ENCODE results near the gene ENKUR.

Gene ENKUR

DNA sequence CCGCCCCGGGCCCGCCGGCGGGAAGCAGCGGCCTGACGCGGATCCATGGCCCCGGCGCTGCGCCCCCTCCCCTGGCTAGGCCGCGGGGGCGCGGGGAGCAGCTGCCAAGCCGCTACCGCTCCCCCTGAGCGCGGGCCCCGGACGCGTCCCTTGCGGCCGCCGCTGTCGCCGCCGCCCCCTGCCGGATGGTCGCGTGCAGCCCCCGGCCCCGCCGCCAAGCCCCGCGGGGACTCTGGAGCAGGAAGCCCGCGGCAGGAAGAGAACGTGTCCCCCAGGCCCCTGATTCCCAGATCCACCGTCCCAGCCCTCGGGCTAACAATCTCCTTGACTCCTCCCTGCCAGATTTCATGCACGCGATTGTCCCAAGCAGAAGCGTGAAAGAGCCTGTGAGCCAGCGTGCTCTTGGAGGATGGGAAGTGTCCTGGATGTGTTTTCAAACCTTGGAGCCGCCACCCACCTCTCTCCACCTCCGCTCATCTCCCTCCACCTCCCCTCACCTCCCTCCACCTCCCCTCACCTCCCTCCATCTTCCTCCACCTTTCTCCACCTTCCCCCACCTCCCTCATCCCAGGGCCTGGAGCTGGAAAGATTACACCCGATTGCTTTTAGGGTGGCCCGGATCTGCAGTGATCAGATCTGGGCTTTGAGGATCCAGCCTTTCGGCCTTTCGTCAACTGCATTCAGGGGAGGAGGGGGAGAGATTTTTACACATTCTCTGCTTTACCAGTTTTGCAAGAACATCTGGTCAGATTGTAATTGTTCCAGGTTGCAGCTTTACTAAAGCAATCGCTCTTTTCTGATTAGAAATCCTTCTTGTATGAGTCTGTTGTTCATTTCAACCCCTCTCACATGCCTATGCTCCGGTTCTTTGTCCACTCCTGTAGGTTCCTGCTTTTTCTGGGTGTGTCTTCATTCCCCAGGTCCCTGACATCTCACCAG, 63.0 kb downstream of the ENKUR start:
- ATAC-seq (peak; percentile 57), DNase-seq (peak; percentile 57)
- H3K9me3 Mint-ChIP-seq, result no peaks in the 10 kb centered on the region
- peak overlapping the region; percentile 76 for H3K4me3 Mint-ChIP-seq
- H3K36me3 Mint-ChIP-seq (ENCODE audit: low read depth), result no peaks in the 10 kb centered on the region
- peaks cover 19% of the 10 kb centered on the region for H3K4me1 Mint-ChIP-seq
- H3K27me3 Mint-ChIP-seq, result peaks cover 2% of the 10 kb centered on the region
- H3K27ac Mint-ChIP-seq, result peak overlapping the region; percentile 86

GRCh38 chr10:24952143-24952706, 63.7 kb downstream of the ENKUR start, which contains the start of gene PRTFDC1:
Gene PRTFDC1 (minus strand): TSS chr10:24952606. CDS start chr10:24952575, 31 bp downstream.
- peak within 1 kb of the TSS; percentile 86 for H3K27ac Mint-ChIP-seq
- peak within 1 kb of the TSS; percentile 76 for H3K4me3 Mint-ChIP-seq

GRCh38 chr10:24951201-24952142, 64.5 kb downstream of the ENKUR start:
- DNase-seq (peak; percentile 30), ATAC-seq (peak; percentile 16)
- Mint-ChIP-seq H3K36me3 (ENCODE audit: low read depth) (no peaks in the 10 kb centered on the region), H3K27ac (peak overlapping the region; percentile 73), H3K4me3 (peak overlapping the region; percentile 63), H3K9me3 (no peaks in the 10 kb centered on the region), H3K27me3 (peaks cover 2% of the 10 kb centered on the region), H3K4me1 (peaks cover 28% of the 10 kb centered on the region)

More at GRCh38 chr10:24952143-24952706, 63.7 kb downstream of the ENKUR start, which contains the start of gene PRTFDC1:
- ATAC-seq, result peak; percentile 13
- Mint-ChIP-seq H3K36me3 (ENCODE audit: low read depth) (no peaks in the 10 kb centered on the region), H3K4me1 (peaks cover 27% of the 10 kb centered on the region), H3K9me3 (no peaks in the 10 kb centered on the region), H3K27me3 (peaks cover 2% of the 10 kb centered on the region)
- DNase-seq, result peak; percentile 44

- no peaks in the 10 kb centered on the region for H3K36me3 Mint-ChIP-seq (ENCODE audit: low read depth)
- no peaks in the 10 kb centered on the region for H3K9me3 Mint-ChIP-seq
- H3K4me1 Mint-ChIP-seq, result peaks cover 28% of the 10 kb centered on the region
- ATAC-seq (no peak), DNase-seq (no peak)
- H3K4me3 Mint-ChIP-seq, result no peak overlapping the region
- peaks cover 2% of the 10 kb centered on the region for H3K27me3 Mint-ChIP-seq
- no peak overlapping the region for H3K27ac Mint-ChIP-seq
Observed at GRCh38 chr10:24950439-24950838, 65.5 kb downstream of the ENKUR start.

DNA sequence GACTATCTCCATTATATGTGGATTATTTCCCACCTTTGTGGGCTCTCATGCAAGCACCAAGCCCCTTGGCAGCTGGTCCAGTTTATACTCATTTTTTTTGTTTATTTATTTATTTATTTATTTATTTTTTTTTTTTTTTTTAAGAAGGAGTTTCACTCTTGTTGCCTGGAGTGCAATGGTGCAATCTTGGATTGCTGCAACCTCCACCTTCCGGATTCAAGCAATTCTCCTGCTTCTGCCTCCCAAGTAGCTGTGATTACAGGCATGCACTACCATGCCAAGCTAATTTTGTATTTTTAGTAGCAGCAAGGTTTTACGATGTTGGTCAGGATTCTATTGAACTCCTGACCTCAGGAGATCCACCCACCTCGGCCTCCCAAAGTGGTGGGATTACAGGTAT, 66.3 kb downstream of the ENKUR start:
- DNase-seq (no peak), ATAC-seq (no peak)
- H3K27me3 Mint-ChIP-seq, result peaks cover 2% of the 10 kb centered on the region
- no peaks in the 10 kb centered on the region for H3K9me3 Mint-ChIP-seq
- peaks cover 30% of the 10 kb centered on the region for H3K4me1 Mint-ChIP-seq
- no peaks in the 10 kb centered on the region for H3K36me3 Mint-ChIP-seq (ENCODE audit: low read depth)
- no peak overlapping the region for H3K4me3 Mint-ChIP-seq
- no peak overlapping the region for H3K27ac Mint-ChIP-seq

DNA sequence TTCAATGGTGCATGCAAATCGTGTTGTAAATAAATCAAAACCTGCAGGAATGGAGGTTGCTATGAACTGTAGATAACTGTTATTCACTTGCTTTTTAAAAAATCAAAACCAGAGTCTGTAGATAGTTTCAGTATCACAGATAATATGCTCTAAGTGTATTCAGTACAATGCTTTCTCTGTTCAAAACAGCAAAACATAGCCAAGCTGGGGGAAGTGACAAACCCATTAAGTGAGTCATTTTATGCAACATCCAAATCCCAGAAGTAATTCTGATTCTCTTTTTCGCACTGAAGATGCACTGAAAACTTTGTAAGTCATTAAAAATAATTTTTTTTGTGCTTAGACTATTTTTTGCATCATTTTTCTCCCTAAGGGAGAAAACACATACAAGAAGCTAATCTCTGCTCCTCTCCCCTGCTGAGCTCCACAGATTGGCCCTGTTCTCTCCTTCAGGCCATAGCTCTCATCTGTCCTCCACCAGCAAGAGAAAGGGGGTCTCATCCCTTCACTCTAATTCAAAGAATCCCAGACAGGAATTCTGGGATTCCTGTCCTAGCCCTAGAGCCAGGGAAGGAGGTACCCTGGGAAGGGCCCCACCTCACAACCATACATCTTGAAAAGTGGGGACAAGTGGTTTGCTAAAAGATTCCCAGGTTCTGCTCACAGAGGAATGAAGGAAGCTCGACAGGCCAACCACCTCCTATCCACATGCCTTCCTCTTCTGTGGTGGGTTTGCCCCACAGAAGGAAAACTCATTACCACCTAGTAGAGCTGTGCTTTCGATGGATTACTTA, 68.5 kb downstream of the ENKUR start:
- H3K4me3 Mint-ChIP-seq, result no peak overlapping the region
- ATAC-seq (peak; percentile 59), DNase-seq (no peak)
- no peaks in the 10 kb centered on the region for H3K36me3 Mint-ChIP-seq (ENCODE audit: low read depth)
- H3K9me3 Mint-ChIP-seq, result no peaks in the 10 kb centered on the region
- no peak overlapping the region for H3K27ac Mint-ChIP-seq
- H3K27me3 Mint-ChIP-seq, result no peaks in the 10 kb centered on the region
- peaks cover 23% of the 10 kb centered on the region for H3K4me1 Mint-ChIP-seq

- H3K9me3 Mint-ChIP-seq, result no peaks in the 10 kb centered on the region
- DNase-seq, result no peak
Observed at GRCh38 chr10:24944512-24945255, 71.3 kb downstream of the ENKUR start.

GRCh38 chr10:24938525-24938924, 77.4 kb downstream of the ENKUR start:
- Mint-ChIP-seq H3K9me3 (no peaks in the 10 kb centered on the region), H3K27me3 (no peaks in the 10 kb centered on the region), H3K27ac (no peak overlapping the region), H3K4me3 (no peak overlapping the region), H3K4me1 (peaks cover 3% of the 10 kb centered on the region), H3K36me3 (ENCODE audit: low read depth) (no peaks in the 10 kb centered on the region)
- DNase-seq, result no peak
- ATAC-seq, result no peak

More at GRCh38 chr10:24944512-24945255, 71.3 kb downstream of the ENKUR start:
- H3K36me3 Mint-ChIP-seq (ENCODE audit: low read depth), result no peaks in the 10 kb centered on the region
- peaks cover 12% of the 10 kb centered on the region for H3K4me1 Mint-ChIP-seq
- ATAC-seq, result no peak
- no peak overlapping the region for H3K27ac Mint-ChIP-seq
- H3K27me3 Mint-ChIP-seq, result no peaks in the 10 kb centered on the region
- no peak overlapping the region for H3K4me3 Mint-ChIP-seq

DNA sequence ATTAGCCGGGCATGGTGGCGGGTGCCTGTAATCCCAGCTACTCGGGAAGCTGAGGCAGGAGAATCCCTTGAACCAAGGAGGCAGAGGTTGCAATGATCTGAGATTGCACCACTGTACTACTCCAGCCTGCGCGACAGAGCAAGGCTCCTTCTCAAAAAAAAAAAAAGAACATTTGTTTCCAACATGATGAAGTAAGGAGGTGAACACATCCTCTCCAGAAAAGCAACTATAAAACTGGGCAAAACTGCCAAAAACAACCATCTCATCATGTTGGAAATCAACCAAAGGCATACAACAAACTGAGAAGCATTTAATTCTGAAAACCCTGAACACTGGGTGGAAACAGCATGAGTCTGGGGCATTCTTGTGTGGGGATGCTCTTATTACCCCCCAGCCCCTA, 77.9 kb downstream of the ENKUR start:
- DNase-seq (no peak), ATAC-seq (no peak)
- Mint-ChIP-seq H3K27ac (no peak overlapping the region), H3K27me3 (no peaks in the 10 kb centered on the region), H3K36me3 (ENCODE audit: low read depth) (no peaks in the 10 kb centered on the region), H3K4me3 (no peak overlapping the region), H3K9me3 (no peaks in the 10 kb centered on the region), H3K4me1 (peaks cover 3% of the 10 kb centered on the region)

- Mint-ChIP-seq H3K27me3 (no peaks in the 10 kb centered on the region), H3K4me3 (no peak overlapping the region), H3K36me3 (ENCODE audit: low read depth) (no peaks in the 10 kb centered on the region), H3K27ac (no peak overlapping the region), H3K4me1 (peaks cover 3% of the 10 kb centered on the region), H3K9me3 (no peaks in the 10 kb centered on the region)
- ATAC-seq, result peak; percentile 24
- no peak for DNase-seq
Observed at GRCh38 chr10:24935504-24936292, 80.3 kb downstream of the ENKUR start.

Measured in activated naive CD8-positive, alpha-beta T cell treated with anti-CD3 and anti-CD28 coated beads, Interleukin-2, amount 50 U/mL, for 24 hours (primary cell).